ENCODE results near the gene PLCD4.

Gene PLCD4

GRCh38 chr2:218671097-218671653, 63.5 kb downstream of the PLCD4 start:
- in situ Hi-C loops (cut with MboI; ENCODE audit: low sequenced_read_pairs, unreplicated experiment) = no loop called here
- no peak for DNase-seq (ENCODE audit: low spot score)
- TF ChIP-seq CTCF (IDR thresholded peaks at IDR 0.05; ENCODE audit: borderline replicate concordance, control extremely low read depth, extremely low read depth, insufficient read depth, missing control alignments) = no peak

DNA sequence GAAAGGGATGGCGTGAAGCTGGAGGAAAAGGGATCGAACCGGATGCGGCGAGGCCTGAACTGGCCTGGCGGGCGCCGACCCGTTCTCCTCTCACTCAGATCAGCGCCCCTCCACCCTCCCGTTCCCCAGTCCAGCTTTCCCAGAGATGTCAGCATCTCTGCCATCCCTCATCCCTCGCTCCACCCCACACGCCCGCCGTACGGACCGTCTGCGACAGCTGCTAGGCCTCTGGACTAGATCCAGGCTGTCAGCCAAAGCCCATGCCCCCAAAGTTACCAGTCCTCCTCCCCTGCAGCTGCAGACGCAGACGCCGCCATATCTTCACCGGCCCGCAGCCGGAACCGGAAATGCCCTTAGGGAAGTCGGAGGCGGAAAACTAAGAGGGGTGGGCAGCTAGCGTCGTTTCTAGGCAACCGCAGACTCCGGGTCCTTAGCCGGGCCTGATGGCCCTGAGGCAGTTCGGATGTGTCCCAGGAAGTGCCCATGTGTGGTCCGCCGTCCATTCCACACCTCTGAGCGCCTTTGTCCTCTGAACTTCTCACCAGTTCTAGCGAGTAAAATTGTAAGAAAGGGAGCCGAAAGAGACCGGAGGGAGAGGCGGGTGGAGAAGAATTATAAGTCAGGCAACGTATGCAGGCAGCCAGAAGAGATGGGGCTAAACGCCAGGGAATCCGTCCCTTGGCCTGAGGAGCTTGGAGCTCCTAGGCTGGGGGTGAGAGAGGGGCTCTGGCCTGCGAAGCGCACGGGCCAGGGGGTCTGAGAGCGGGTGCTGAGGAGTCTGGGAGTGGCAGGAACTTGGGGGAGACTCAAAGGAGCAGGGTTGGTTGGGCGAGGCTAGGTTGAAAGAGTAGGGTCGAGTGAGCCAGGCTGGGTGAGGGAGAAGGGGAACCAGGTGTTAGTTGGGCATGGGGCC, 64.2 kb downstream of the PLCD4 start, which contains the start of the genes RNF25 and STK36:
Gene RNF25, minus strand, starts transcription at position 349 of the 913 bp plus-strand sequence. Its CDS starts 32 bp downstream, at position 317.
Gene STK36, plus strand, starts transcription at position 433 of the 913 bp plus-strand sequence. CDS start 744 bp downstream, outside the sequence.
- in situ Hi-C loops (cut with MboI; ENCODE audit: low sequenced_read_pairs, unreplicated experiment) = no loop called here
- no peak for TF ChIP-seq CTCF (IDR thresholded peaks at IDR 0.05; ENCODE audit: borderline replicate concordance, control extremely low read depth, extremely low read depth, insufficient read depth, missing control alignments)
- peak; percentile 91 for DNase-seq (ENCODE audit: low spot score)

GRCh38 chr2:218679119-218679518, 71.4 kb downstream of the PLCD4 start:
- in situ Hi-C loops (cut with MboI; ENCODE audit: low sequenced_read_pairs, unreplicated experiment) = no loop called here
- TF ChIP-seq CTCF (IDR thresholded peaks at IDR 0.05; ENCODE audit: borderline replicate concordance, control extremely low read depth, extremely low read depth, insufficient read depth, missing control alignments) = no peak
- DNase-seq (ENCODE audit: low spot score) = no peak

DNA sequence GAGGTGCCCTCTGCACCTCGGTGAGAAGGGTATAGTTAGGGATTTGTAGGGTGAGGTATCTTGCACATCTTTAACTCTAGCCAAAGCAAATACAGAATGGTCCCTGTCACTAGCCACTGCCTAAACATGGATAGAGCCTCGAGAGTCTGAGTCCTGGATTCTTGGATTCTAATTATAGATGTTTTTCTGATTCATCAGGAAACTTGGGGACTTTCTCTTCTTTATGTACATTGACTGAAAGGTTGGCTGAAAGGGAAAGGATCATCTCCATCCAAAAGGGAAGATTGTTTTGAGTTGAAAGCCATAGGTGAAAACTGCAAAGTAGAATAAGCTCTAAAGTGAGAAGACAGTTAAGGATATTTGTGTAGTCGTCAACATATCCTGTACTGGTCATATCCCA, 72.4 kb downstream of the PLCD4 start:
- in situ Hi-C loops (cut with MboI; ENCODE audit: low sequenced_read_pairs, unreplicated experiment) = no loop called here
- no peak for DNase-seq (ENCODE audit: low spot score)
- no peak for TF ChIP-seq CTCF (IDR thresholded peaks at IDR 0.05; ENCODE audit: borderline replicate concordance, control extremely low read depth, extremely low read depth, insufficient read depth, missing control alignments)
